T follicular helper cell (primary cell): ENCODE measurements around the gene DBNDD2.

ENCODE experiments used
- DNase-seq: peaks from one replicate; pipeline ENCODE4 v3.0.0-alpha.2; 2020; ENCODE audit warnings: low read depth

Gene DBNDD2

DNA sequence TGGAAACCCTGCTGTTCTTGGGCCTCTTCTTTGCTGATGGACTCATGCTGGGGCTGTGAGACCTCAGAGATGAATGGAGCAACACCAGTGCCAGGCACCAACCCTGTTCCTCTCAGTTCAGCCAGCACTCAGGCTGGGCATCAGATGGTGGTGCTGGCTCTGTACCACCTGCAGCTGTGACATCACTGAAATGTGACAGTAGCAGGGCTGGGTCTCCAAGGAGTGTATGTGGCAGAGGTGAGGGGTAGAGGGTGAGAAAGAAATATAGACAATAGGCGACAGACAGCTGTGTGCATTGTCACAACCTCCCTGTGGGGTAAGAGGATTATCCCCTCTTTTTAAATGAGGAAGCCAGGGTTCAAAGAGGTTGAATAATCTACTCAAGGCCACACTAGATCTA is 29.9 kb upstream of the DBNDD2 start, which contains the start of gene TP53TG5:
TP53TG5 (minus strand) TSS at position 135 of the 400 bp plus-strand sequence; CDS start at position 46, 89 bp downstream.
- no peak for DNase-seq

DNA sequence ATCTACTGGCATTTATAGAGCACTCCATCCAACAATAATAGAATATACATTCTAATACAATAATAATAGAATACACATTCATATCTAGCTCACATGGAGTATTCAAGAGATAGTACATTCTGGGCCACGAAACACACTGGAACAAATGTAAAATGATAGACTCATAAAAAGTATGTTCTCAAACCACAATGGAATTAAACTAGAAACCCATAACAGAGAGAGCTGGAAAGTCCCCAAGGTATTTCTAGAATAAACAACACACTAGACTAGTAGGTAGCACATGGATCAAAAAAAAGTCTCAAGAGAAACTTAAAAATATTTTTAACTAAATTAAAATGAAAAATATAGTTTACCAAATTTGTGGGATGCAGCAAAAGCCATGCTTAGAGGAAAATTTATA is 20.8 kb upstream of the DBNDD2 start:
- no peak for DNase-seq

DNA sequence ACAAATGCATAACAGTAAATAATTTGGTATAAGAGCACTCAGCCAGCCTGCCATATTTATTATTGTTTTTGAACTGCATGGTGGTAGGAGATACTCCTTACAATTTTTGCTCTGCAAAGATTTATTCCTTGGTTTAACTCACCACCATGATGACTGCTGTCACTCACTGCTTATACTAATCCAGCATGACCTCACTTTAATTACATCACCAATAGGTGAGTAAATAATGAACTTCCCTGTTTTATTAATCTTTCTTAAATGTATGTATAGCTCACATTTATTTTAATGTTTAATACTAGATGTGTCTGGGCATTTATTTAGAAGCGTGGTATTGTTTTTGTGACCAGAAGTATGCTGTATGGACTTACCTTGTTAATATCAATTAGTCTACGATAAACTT is 17.2 kb upstream of the DBNDD2 start:
- DNase-seq, result no peak

DNA sequence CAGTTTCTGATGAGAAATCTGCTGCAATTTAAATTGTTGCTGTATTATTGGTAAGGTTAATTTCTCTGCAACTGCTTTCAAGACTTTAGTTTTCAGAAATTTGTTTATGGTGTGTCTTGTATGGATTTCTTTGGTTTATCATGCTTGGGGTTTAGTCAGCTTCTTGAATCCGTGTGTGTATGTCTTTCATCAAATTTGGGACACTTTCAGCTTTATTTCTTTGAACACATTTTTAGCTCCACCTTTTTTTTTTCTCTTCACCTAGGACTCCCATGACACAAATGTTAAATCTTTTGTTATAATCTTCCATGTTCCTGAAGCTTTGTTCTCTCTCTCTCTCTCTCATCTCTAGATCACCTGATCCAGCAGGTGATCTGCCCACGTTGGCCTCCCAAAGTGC is 16.5 kb upstream of the DBNDD2 start:
- DNase-seq, result no peak

DNA sequence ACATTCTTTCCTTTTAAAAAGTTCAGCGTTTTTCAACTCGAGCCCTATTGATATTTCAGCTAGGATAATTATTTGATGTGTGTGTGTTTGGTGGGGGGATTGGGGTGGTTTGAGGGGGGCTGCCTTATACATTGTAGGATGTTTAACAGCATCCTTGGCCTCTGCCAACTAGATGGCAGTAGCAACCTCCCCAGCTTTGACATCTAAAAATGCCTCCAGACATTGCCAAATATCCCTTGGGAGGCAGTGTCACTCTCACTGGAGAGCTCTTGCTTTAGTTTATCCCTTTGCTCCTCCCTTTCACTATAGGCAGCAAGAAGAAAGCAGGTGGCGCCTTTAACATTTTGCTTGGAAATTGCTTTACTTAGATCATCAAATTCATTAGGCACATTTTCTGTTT is 15.4 kb upstream of the DBNDD2 start:
- DNase-seq, result no peak

DNA sequence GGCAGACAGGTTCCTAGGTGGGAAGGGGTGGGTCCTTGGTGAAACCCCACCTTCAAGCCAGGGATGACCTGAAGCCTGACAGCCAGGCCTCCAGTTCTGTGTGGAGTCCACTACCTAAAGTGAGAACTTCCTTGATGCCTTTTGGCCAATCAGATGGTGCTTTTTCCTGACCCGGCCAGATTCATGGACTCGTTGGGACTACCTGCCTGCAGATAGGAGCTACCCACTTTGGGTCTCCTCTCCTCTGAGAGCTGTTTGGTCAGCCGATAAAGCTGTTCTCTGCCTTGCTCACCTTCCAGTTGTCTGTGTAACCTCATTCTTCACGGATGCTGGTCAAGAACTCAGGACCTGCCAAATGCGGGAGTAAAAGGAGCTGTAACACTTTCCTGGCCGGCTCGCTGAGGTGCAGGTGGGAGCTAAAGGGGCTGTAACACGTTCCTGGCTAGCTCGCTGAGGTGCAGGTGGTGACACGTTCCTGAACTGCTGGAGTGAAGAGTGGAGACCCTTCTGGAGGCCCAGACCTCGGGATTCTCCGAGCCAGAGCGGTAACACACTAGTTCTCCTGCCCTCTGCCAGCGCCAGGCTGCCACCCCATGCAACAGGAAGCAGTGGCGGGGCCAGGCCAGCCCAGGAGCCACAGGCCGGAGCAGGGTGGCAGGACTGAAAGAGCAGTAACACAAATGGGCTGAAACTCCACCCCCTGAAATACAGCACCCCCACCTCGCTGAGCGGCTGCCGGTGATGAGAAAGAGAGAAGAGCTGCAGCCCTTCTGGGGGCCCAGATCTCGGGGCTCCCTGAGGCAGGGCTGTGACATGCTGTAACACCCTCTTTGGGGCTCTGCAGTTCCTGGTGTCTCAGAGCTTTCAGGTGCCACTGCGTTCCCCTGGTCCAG is 13.6 kb upstream of the DBNDD2 start:
- no peak for DNase-seq

DNA sequence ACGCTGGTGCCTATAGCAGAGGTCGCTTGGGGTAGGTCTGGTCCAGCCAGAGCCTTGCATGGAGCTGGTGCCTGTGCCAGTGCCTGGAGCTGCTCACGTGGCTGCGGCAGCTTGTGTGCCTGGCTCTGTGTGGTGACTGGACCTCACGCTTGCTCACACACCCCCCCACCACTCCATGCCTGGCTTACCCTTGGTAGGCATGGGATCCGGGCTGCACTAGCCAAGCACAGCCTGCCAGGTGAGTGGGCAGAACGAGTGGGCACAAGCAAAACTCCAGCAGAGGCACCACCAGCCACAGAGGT is 13.0 kb upstream of the DBNDD2 start:
- DNase-seq, result no peak

DNA sequence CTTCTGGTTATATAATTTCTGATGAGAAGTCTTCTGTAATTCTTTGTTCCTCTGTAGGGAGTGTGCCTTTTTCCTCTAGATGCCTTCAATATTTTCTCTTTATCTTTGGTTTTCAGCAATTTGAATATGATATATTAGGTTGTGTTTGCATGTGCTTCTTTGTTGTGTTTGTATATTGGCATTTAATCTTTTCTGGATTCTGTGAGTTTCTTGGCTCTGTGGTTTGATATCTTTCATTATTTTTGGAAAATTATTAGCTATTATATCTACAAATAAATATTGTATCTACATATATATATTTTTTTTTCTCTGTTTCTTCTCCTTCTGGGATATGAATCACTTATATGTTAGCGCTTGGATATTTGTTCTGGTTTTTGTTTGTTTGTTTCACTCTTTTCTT is 9.1 kb upstream of the DBNDD2 start:
- DNase-seq, result no peak

DNA sequence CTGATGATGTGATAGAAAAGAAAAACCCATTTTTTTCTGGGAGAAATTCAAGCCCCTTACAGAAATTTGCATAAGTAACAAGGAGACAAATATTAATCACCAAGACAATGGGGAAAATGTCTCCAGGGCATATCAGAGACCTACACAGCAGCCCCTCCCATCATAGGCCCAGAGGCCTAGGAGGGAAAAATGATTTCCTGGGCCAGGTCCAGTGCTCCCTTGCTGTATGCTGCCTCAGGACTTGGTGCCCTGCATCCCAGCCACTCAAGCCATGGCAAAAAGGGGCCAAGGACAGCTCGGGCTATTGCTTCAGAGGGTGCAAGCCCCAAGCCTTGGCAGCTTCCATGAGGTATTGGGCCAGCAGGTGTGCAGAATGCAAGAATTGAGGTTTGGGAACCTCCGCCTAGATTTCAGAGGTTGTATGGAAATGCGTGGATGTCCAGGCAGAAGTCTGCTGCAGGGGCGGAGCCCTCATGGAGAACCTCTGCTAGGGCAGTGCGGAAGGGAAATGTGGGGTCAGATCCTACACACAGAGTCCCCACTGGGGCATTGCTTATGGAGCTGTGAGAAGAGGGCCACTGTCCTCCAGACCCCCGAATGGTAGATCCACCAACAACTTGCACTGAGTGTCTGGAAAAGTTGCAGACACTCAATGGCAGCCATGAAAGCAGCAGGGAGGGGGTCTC is 7.6 kb upstream of the DBNDD2 start:
- no peak for DNase-seq

DNA sequence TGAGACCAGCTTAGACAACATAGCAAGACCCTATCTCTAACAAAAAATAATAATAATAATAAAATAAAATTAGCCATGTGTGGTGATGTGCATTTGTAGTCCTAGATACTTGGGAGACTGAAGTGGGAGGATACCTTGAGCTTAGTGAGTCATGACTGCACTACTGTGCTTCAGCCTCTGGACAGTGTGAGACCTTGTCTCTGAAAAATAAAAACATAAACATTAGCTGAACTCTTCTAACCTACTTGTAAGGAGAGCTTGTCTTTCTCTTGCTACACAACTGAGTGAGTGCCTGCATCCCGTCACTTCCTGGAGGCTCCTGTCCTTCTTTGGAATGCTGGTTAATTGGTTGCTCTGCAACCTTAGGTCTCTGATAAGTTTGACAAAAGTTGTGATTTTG is 5.1 kb upstream of the DBNDD2 start:
- DNase-seq, result no peak

DNA sequence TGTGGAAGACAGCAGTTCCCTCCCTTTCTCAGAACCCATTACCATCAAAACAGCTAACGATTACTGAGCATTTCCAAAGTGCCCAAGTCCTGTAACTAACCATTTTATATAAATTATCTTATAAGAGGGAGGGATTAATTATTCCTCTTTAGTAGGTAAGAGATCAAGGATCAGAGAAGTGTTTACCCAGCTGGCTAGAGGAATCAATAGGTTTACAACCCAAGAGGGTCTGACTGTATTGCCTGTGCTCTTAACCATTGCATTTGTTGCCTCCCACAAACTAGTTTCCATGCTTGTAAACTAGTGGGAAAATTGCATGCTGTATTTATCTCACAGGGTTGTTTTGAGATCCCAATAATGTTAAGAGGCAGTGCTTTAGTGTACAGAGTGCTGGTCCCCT is 3.7 kb upstream of the DBNDD2 start:
- no peak for DNase-seq

DNA sequence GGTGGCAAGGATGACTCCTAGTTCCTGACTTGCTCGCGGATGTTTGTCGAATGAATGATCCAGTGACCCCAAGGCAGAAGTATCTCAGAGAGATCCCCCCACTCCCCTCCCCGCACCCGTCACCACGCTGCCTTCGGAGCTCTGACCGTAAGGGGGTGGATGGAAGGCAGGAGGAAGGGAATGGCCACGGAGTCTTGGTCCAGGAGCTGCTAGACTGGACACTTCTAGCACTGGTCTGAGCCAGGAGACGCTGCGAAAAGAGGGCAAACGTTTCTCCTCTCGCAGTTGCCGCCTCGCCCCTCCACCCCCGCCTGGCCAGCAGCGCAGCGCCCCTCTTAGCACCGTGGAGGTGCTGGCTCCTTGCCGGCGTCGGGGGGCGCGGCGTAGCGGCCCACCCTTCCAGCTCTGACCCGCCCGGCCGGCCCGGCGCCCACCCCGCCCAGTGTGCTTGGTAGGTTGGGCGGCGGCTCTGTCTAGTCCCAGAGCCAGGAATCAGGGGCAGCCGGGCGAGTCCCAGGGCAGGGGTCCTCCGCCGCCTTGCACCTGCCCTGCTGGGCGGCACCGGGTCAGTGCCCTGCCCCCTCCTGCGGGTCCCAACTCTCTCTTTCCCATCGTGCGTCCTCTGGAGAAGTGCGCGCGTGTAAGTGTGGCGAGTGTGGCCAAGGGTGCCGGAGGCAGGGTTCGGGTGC is 2.4 kb upstream of the DBNDD2 start:
- DNase-seq, result no peak

DNA sequence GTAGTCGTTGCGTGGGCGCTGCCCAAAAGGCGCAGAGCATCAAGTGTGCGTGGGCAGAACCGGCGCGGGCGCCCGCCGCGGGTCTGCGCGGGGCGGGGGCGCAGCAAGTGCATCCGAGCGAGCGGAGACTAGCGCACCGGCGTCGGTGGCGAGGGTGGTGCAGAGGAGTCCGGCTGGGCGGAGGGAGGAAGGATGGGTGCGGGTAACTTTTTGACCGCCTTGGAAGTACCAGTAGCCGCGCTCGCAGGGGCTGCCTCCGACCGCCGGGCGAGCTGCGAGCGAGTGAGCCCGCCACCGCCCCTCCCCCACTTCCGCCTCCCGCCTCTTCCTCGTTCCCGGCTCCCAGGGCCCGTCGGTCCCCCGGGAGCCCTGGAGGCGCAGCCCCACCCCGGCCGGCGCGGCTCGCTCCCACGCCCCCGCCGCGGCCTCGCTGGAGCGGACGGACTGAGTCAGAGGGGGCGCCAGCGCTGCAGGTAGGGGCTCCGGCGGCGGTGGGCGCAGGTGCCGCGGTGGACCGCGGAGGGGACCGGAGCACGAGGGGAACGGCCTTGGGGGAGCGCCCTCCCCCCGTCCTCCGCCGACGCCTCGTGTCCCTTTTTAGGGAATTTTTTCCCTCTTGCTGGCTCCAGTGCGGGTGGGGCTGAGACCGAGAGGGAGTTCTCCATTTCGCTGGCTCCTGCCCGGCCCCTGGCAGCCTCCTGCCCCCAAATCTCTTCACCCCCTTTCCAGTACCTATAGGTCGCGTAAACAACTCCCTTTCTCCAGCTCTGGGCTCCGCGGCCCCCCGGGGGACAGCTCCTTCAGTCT is 1.6 kb upstream of the DBNDD2 start:
- DNase-seq, result peak; percentile 25

DNA sequence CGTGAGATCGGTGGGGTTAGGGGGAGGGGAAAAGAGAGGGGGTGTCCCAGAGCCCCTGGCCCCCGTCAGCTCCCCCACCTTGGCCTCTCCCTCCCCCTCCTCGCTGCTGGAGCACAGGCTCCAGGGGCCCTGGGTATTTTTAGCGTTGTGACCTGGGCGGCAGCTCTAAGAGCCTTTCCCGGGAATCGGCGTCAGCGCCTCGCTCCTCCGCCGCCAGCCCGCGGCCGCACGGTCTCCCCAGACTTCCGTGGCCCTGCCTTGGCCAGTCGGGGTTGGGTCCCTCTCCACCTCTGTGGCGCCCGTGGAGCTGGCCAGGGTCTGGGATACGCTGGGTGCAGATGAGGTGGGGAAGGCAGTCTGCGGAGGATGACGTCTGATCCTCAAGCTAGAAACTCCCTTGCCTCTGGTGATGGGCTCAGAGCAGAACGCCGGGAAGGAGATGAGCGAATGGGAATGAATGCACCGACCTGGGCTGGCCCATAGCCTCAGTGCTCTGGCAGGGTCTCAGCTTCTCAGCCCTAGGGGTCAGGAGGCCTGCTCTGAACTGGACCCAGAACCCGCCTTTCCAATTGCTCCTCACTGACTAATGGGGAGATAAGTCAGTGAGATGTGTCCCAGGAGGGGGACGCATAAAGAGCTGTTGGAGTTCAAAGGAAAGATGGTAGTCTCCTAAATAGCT is 883 bp upstream of the DBNDD2 start:
- DNase-seq, result no peak

DNA sequence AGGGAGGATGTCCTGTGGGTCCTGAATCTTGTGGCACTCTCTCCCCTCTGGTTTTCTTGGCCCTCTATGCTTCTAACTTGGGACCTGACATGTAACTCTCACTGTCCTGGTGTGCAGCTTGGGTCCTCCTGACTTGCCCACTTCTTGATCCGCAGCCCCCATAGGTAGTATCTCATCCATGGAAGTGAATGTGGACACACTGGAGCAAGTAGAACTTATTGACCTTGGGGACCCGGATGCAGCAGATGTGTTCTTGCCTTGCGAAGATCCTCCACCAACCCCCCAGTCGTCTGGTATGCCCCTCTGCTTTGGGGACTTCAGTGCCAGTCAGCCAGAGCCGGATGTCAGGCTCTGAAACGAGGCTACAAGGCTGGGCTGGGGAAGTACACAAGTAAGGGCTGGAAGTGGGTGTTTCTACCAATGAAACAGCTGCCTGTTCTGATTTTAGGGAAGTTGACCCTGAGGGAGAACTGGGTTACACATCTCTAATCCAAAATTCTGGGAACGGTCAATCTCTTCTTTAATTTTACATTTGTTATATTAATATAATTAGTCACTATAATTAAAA is 641 bp downstream of the DBNDD2 start:
- no peak for DNase-seq

DNA sequence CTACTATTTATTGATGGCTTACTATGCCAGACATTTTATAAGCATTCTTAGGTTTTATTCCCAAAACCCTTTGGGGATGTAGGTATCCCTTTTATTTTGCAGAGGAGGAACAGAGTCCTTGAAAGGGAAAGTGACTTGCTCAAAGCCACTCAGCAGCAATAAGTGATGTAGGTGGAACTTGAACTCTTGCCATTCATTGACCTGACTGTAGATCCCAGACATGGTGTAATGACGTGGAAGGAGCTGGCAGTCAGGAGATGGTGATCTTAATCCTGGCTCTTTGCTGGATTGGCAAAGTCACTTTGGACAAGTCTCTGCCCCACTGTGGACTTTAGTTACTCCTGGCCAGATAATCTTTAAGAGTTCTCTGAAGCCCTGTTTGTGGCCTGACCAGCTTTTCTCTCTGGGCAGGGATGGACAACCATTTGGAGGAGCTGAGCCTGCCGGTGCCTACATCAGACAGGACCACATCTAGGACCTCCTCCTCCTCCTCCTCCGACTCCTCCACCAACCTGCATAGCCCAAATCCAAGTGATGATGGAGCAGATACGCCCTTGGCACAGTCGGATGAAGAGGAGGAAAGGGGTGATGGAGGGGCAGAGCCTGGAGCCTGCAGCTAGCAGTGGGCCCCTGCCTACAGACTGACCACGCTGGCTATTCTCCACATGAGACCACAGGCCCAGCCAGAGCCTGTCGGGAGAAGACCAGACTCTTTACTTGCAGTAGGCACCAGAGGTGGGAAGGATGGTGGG is 1.6 kb downstream of the DBNDD2 start:
- DNase-seq, result no peak

DNA sequence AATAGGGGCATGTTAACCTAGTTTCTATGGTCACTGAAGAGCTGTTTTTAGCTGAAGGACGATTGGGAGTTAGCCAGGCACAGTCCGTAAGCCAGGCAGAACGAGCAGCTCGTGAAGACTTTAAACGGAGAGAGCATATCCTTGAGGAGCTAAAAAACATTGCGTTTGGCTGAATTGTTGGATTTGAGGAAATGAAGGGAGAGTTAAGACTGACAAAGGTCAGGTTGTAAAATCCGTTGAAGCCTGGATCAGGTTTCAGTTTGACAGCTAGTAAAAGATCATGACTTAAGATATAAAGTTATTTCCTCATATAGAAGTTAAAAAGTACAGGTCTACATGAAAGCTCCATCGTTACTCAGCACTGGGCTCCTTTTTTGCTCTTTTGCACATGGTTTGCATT is 2.8 kb downstream of the DBNDD2 start:
- no peak for DNase-seq

DNA sequence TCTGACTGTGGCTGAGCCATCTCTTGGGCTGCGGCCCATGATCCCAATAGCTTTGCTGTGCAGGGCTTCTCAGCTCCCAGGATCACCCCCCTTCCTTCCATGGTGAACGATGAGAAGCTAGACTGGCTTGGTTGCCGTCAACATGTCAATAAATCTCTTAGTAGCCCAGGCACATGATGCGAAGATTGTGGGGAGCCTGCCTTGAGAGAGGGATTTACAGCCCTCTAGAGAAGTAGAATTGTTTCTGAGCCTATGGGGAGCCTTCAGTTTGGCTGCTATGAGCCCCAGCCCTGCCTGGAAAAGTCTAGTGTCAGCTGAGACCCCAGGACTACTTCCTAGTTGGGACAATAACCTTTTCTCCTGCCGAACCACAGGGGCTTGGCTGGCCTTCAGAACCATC is 4.6 kb downstream of the DBNDD2 start:
- no peak for DNase-seq

DNA sequence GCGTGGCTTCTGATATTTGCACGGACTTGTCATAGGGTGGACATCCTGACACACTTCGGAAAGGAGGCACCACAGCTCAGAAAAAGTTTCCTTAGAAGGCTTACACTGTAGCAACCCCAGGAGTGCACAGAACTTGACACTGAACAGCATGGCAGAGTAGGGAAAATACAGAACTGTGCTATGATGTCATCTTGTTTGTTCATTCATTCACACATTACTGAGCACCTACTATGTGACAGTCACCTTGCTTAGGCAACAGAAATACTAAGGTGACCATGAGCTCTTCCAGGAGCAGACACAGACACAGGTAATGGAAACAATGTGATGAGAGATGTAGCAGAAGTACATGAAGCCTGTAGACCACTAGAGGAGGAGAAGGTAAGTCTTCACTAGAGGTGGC is 5.4 kb downstream of the DBNDD2 start:
- no peak for DNase-seq

DNA sequence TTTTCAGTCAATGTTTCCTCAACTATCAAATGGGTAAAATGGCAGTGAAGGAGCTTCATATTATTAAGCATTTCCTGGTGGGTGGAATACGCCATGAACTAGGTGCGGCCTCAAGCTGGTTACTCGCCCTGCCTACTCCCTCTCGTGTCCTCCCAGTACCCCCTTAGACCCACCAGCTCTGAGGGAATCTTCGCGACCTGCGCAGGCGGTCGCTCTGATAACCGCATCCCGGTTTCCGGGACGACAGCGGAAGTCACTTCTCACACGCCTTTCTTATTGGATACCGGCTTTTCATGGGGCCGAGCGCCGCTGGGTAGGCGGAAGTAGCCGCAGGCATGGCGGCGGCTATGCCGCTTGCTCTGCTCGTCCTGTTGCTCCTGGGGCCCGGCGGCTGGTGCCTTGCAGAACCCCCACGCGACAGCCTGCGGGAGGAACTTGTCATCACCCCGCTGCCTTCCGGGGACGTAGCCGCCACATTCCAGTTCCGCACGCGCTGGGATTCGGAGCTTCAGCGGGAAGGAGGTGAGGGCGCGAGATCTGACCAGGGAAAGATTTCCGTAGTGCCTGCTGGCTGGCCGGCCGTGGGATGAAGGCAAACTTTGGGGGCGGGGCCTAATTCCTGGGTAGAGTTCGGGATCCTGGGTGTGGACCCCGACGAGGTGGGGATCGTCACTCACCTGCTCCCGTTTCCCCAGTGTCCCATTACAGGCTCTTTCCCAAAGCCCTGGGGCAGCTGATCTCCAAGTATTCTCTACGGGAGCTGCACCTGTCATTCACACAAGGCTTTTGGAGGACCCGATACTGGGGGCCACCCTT is 7.9 kb downstream of the DBNDD2 start, which contains the start of gene PIGT:
PIGT (plus strand) TSS at position 320 of the 816 bp plus-strand sequence; CDS start at position 336, 16 bp downstream.
- peak; percentile 88 for DNase-seq
